A549 (cell line): ENCODE measurements around the gene JARID2.

Experiments
- CHD2 ChIP-seq: fragments of 150-350 bp; IDR thresholded peaks from 2 replicates; pipeline ENCODE4 v1.6.1; 2014; ENCODE audit warnings: low read length; ENCODE audit not compliant: partially characterized antibody
- MAFK ChIP-seq: fragments of 450-650 bp; IDR thresholded peaks from 2 replicates; pipeline ENCODE4 v1.6.1; 2014; ENCODE audit not compliant: partially characterized antibody
- POLR2A ChIP-seq: IDR thresholded peaks from 2 replicates; pipeline ENCODE4 v1.6.1; 2012; ENCODE audit warnings: mild to moderate bottlenecking, low read length
- RFX5 ChIP-seq: fragments of 450-650 bp; IDR thresholded peaks from 2 replicates; pipeline ENCODE4 v1.7.1; 2014; ENCODE audit warnings: antibody characterized with exemption, mild to moderate bottlenecking, moderate library complexity
- RNF2 ChIP-seq: fragments of 200-600 bp; sonication (generic); IDR thresholded peaks from 2 replicates; pipeline ENCODE4 v1.6.1; 2016; ENCODE audit warnings: low read depth, mild to moderate bottlenecking, antibody characterized with exemption, moderate library complexity, borderline replicate concordance
- SREBF2 ChIP-seq: fragments of 450-650 bp; IDR thresholded peaks from 2 replicates; pipeline ENCODE4 v1.6.1; 2014; ENCODE audit warnings: mild to moderate bottlenecking, moderate library complexity
- TFCP2L1 ChIP-seq: fragments of 250-450 bp; sonication (Bioruptor Pico); IDR thresholded peaks from 2 replicates; pipeline ENCODE4 v1.5.0; 2021; ENCODE audit warnings: mild to moderate bottlenecking
- ZFP36 ChIP-seq: fragments of 450-650 bp; IDR thresholded peaks from 2 replicates; pipeline ENCODE4 v1.6.1; 2014; ENCODE audit warnings: borderline replicate concordance; ENCODE audit not compliant: partially characterized antibody
- TF ChIP-seq, protein P1 (sequence below): fragments of >200 bp; sonication (Bioruptor Twin); formaldehyde crosslinking; IDR thresholded peaks from 3 replicates; pipeline ENCODE4 v1.5.1; 2016
- TF ChIP-seq, protein P2 (sequence below): fragments of 250-450 bp; sonication (Bioruptor Pico); IDR thresholded peaks from 2 replicates; pipeline ENCODE4 v1.5.0; 2021; ENCODE audit warnings: mild to moderate bottlenecking, moderate library complexity, borderline replicate concordance
- TF ChIP-seq, protein P3 (sequence below): IDR thresholded peaks from 2 replicates; pipeline ENCODE4 v1.6.1; 2012

DNA sequence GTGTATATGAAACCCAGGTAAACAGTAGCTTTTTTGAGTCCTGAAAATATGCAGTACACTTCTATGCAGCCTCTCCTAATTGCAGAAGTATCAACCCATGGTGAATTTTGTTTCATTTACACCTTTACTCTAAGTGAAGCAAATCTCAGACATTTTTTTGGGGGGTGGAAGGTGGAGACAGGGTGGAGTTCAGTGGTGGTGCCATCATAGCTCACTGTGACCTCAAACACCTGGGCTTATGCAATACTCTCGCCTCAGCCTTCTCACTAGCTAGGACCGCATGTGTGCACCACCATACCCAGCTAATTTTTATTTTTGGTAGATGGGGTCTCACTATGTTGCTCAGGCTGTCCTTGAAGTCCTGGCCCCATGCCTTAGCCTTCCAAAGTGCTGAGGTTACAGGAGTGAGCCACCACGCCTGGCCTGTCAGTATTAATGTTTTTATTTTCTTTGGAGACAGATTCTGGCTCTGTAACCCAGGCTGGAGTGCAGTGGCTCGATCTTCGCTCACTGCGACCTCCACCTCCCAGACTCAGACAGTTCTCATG is 80.3 kb downstream of the JARID2 start:
- TF ChIP-seq, protein P1, sequence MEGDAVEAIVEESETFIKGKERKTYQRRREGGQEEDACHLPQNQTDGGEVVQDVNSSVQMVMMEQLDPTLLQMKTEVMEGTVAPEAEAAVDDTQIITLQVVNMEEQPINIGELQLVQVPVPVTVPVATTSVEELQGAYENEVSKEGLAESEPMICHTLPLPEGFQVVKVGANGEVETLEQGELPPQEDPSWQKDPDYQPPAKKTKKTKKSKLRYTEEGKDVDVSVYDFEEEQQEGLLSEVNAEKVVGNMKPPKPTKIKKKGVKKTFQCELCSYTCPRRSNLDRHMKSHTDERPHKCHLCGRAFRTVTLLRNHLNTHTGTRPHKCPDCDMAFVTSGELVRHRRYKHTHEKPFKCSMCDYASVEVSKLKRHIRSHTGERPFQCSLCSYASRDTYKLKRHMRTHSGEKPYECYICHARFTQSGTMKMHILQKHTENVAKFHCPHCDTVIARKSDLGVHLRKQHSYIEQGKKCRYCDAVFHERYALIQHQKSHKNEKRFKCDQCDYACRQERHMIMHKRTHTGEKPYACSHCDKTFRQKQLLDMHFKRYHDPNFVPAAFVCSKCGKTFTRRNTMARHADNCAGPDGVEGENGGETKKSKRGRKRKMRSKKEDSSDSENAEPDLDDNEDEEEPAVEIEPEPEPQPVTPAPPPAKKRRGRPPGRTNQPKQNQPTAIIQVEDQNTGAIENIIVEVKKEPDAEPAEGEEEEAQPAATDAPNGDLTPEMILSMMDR: no peak
- no peak for TF ChIP-seq ZFP36
- TF ChIP-seq SREBF2: no peak
- no peak for TF ChIP-seq MAFK
- no peak for TF ChIP-seq POLR2A
- no peak for TF ChIP-seq TFCP2L1 (CRISPR knock-in tag)
- no peak for TF ChIP-seq CHD2
- TF ChIP-seq, protein P2, sequence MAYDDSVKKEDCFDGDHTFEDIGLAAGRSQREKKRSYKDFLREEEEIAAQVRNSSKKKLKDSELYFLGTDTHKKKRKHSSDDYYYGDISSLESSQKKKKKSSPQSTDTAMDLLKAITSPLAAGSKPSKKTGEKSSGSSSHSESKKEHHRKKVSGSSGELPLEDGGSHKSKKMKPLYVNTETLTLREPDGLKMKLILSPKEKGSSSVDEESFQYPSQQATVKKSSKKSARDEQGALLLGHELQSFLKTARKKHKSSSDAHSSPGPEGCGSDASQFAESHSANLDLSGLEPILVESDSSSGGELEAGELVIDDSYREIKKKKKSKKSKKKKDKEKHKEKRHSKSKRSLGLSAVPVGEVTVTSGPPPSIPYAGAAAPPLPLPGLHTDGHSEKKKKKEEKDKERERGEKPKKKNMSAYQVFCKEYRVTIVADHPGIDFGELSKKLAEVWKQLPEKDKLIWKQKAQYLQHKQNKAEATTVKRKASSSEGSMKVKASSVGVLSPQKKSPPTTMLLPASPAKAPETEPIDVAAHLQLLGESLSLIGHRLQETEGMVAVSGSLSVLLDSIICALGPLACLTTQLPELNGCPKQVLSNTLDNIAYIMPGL (CRISPR knock-in tag): no peak
- TF ChIP-seq RFX5: no peak
- no peak for TF ChIP-seq RNF2
- TF ChIP-seq, protein P3, sequence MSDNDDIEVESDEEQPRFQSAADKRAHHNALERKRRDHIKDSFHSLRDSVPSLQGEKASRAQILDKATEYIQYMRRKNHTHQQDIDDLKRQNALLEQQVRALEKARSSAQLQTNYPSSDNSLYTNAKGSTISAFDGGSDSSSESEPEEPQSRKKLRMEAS: no peak
